K562 (cell line): ENCODE results near the gene IL12A. TPM values are rescaled to one million over a fixed set of nuclear protein-coding genes. Genes with fewer than 3 reads are reported as not detected.

Source experiments
- ATAC-seq: fragments of 200-7000 bp; cut with Tn5 transposase; 3 replicates; pipeline ENCODE4 v1.9.1; 2020; ENCODE audit warnings: moderate library complexity
- BruUV-seq: library from RNA; stranded (reverse); fragments of 400-500 nt; replicated peaks from 2 replicates; lab custom pipeline; 2021; lab: Mats Ljungman, UMichigan
- CTCF ChIA-PET: fragments of 300-600 bp; formaldehyde crosslinking; extraction: SDS; loops from one replicate; lab custom pipeline; 2021; ENCODE audit warnings: low intra/inter-chr PET ratio; lab: Yijun Ruan, JAX
- POLR2A ChIA-PET: fragments of 300-600, 350-650 bp; sonication (Branson Sonifier 250); formaldehyde crosslinking; extraction: SDS; loops from one replicate; lab custom pipeline; 2021; ENCODE audit warnings: antibody characterized with exemption, inconsistent platforms; lab: Yijun Ruan, JAX
- DNase-seq, 4 experiments: peaks; one replicate each; pipeline versions ENCODE4 v3.0.0 to v3.0.0-alpha.2; 2011 to 2018; ENCODE audit warnings: low spot score in 3 of 4, mixed read lengths in 3 of 4; ENCODE audit errors: extremely low read depth in 1 of 4
- FAIRE-seq: peaks from 2 replicates; lab custom pipeline; 2011; peaks lifted over from hg19 to GRCh38; lab: Jason Lieb, UNC
- H2AFZ ChIP-seq: 2 replicates; pipeline ENCODE4 v1.6.0; 2011; ENCODE audit warnings: low read depth, low read length, control low read depth, inconsistent platforms
- H3K27ac ChIP-seq: fragments of 200-600 bp; 3 replicates; pipeline ENCODE4 v1.8.0; 2011; ENCODE audit warnings: low read depth, mild to moderate bottlenecking, control low read depth, inconsistent platforms, low read length, moderate library complexity, mixed read lengths; ENCODE audit errors: extremely low read depth
- H3K27me3 ChIP-seq, 2 experiments: fragments of 300-600 bp in 1 of 2; 2 replicates in 1 of 2; 3 replicates in 1 of 2; pipeline versions ENCODE4 v1.6.0 to v1.8.0; 2011; ENCODE audit warnings: inconsistent platforms in 2 of 2, low read length in 2 of 2, mild to moderate bottlenecking in 1 of 2, mixed read lengths in 1 of 2, moderate library complexity in 1 of 2; ENCODE audit not compliant: control insufficient read depth in 2 of 2, insufficient read depth in 2 of 2
- H3K36me3 ChIP-seq: fragments of 300-600 bp; 3 replicates; pipeline ENCODE4 v1.8.0; 2011; ENCODE audit warnings: mild to moderate bottlenecking, low read length, inconsistent platforms; ENCODE audit not compliant: control insufficient read depth, insufficient read depth
- H3K4me1 ChIP-seq, 2 experiments: fragments of 200-600 bp in 1 of 2; replicated peaks in 1 of 2; 2 replicates in 1 of 2; 3 replicates in 1 of 2; pipeline versions ENCODE4 v1.5.1 to v1.8.0; 2011; ENCODE audit warnings: inconsistent platforms in 2 of 2, low read length in 2 of 2, mild to moderate bottlenecking in 1 of 2, mixed read lengths in 1 of 2, moderate library complexity in 1 of 2; ENCODE audit not compliant: control insufficient read depth in 2 of 2, insufficient read depth in 2 of 2
- H3K4me2 ChIP-seq: 2 replicates; pipeline ENCODE4 v1.6.1; 2011; ENCODE audit warnings: low read length, control low read depth, inconsistent platforms, mixed read lengths; ENCODE audit not compliant: insufficient read depth
- H3K4me3 ChIP-seq: fragments of 200-600 bp; sonication (generic), shearing (Covaris generic); 2 replicates; pipeline ENCODE4 v1.5.1; 2016; ENCODE audit warnings: control low read depth, inconsistent platforms
- H3K79me2 ChIP-seq: fragments of 200-600 bp; 3 replicates; pipeline ENCODE4 v1.8.0; 2011; ENCODE audit warnings: low read length, inconsistent platforms; ENCODE audit not compliant: control insufficient read depth, insufficient read depth
- H3K9ac ChIP-seq, 2 experiments: 2 replicates each; pipeline versions ENCODE4 v1.6.0 to v1.6.1; 2011; ENCODE audit warnings: low read depth in 2 of 2, low read length in 2 of 2, control low read depth in 1 of 2, inconsistent platforms in 1 of 2, mild to moderate bottlenecking in 1 of 2, mixed read lengths in 1 of 2; ENCODE audit not compliant: insufficient read depth in 1 of 2
- H3K9me1 ChIP-seq: one replicate; pipeline ENCODE4 v1.6.0; 2011; ENCODE audit warnings: inconsistent platforms, mild to moderate bottlenecking, low read length, moderate library complexity; ENCODE audit not compliant: control insufficient read depth, insufficient read depth
- H3K9me3 ChIP-seq: replicated peaks from 2 replicates; pipeline ENCODE4 v1.5.1; 2011; ENCODE audit warnings: low read depth, low read length, inconsistent platforms; ENCODE audit not compliant: control insufficient read depth, insufficient read depth
- H4K20me1 ChIP-seq: replicated peaks from 2 replicates; pipeline ENCODE4 v1.6.1; 2011; ENCODE audit warnings: low read length, inconsistent platforms, mixed read lengths; ENCODE audit not compliant: control insufficient read depth, insufficient read depth
- CEBPG ChIP-seq, 3 experiments: fragments of 200-800 bp in 1 of 3; sonication (Bioruptor generic) in 1 of 3; sonication (generic) in 1 of 3; formaldehyde crosslinking in 1 of 3; IDR thresholded peaks in 2 of 3; conservative IDR thresholded peaks in 1 of 3; 2 replicates each; pipeline versions ENCODE4 v1.6.1 to v1.8.0; 2016 to 2022; ENCODE audit warnings: missing compliant biosample characterization in 2 of 3, missing genetic modification characterization in 2 of 3, mild to moderate bottlenecking in 1 of 3, missing genetic modification reagents in 1 of 3
- ELF4 ChIP-seq: fragments of 450-650 bp; formaldehyde crosslinking; IDR thresholded peaks from 2 replicates; pipeline ENCODE4 v1.4.0; 2022; ENCODE audit warnings: missing genetic modification characterization
- GATAD2B ChIP-seq: fragments of 450-650 bp; IDR thresholded peaks from 2 replicates; pipeline ENCODE4 v1.6.1; 2017; ENCODE audit warnings: mild to moderate bottlenecking, borderline replicate concordance
- NBN ChIP-seq: fragments of 450-650 bp; IDR thresholded peaks from 2 replicates; pipeline ENCODE4 v1.6.1; 2016; ENCODE audit warnings: low read depth, mild to moderate bottlenecking
- NR2C1 ChIP-seq, 2 experiments: fragments of 450-650 bp; IDR thresholded peaks; 2 replicates each; pipeline ENCODE4 v1.6.1; 2017; ENCODE audit warnings: mild to moderate bottlenecking in 2 of 2, antibody characterized with exemption in 1 of 2, inconsistent platforms in 1 of 2, missing compliant biosample characterization in 1 of 2, missing genetic modification characterization in 1 of 2
- RBM14 ChIP-seq: fragments of 200-400 bp; formaldehyde crosslinking; IDR thresholded peaks from 2 replicates; pipeline ENCODE4 v1.6.1; 2018; ENCODE audit warnings: low read depth, mild to moderate bottlenecking, low read length, moderate library complexity, borderline replicate concordance; ENCODE audit not compliant: insufficient read depth
- SMAD2 ChIP-seq: fragments of 150-350 bp; IDR thresholded peaks from 2 replicates; pipeline ENCODE4 v1.6.1; 2014; ENCODE audit warnings: low read depth, mild to moderate bottlenecking, low read length
- SP1 ChIP-seq: sonication (generic); formaldehyde crosslinking; IDR thresholded peaks from 2 replicates; pipeline ENCODE4 v1.8.1; 2022; ENCODE audit warnings: mild to moderate bottlenecking, missing genetic modification reagents
- TBL1XR1 ChIP-seq, 2 experiments: IDR thresholded peaks; 2 replicates each; pipeline ENCODE4 v1.6.1; 2012; ENCODE audit warnings: improper control_type of control experiment in 2 of 2, low read length in 2 of 2, mild to moderate bottlenecking in 1 of 2
- WGBS: fragments of 100-300 bp; shearing (Covaris generic); methylation state at CpG from one replicate; pipeline ENCODE4 v1.1.6; 2016; ENCODE audit warnings: low coverage, mixed read lengths; ENCODE audit not compliant: insufficient coverage; ENCODE audit errors: missing lambda C conversion rate; 5-methylcytosine and 5-hydroxymethylcytosine counted together
- in situ Hi-C: fragments of 300-500 bp; cut with MboI; formaldehyde crosslinking; loops from 4 replicates; pipeline ENCODE4 v1.15.0; 2018; ENCODE audit warnings: inconsistent platforms, mixed read lengths
- intact Hi-C: fragments of 100-400 bp; cut with micrococcal nuclease; formaldehyde crosslinking; loops from 2 replicates; pipeline ENCODE4 v1.14.2; 2022
- polyA plus RNA-seq, 8 experiments: library from polyadenylated mRNA; depleted of rRNA in 4 of 8; stranded (reverse) in 5 of 8; unstranded in 3 of 8; fragments of >200 nt; fragmentation: Nextera tagmentation in 2 of 8; fragmentation: Illumina TruSeq in 1 of 8; extraction: Ambion mirVana in 2 of 8; extraction: Trizol in 1 of 8; gene quantifications; 2 replicates each; pipeline versions ENCODE4 v1.2.1 to v1.2.3, GENCODE V29; 2011 to 2014; ENCODE audit warnings: inconsistent platforms in 1 of 8, missing spikeins in 1 of 8
- total RNA-seq, 7 experiments: library from RNA; depleted of rRNA in 6 of 7; stranded (reverse); fragments of >200 nt in 6 of 7; fragmentation: Illumina TruSeq in 2 of 7; extraction: Trizol in 2 of 7; gene quantifications; 2 replicates each; pipeline versions ENCODE4 v1.2.1 to v1.2.3, GENCODE V29; 2011 to 2021; ENCODE audit warnings: low replicate concordance in 1 of 7
- TF ChIP-seq, protein P1 (sequence below): IDR thresholded peaks from 3 replicates; pipeline ENCODE4 v1.6.1; 2011; ENCODE audit warnings: borderline replicate concordance, mild to moderate bottlenecking, moderate library complexity; ENCODE audit not compliant: insufficient read length; ENCODE audit errors: extremely low read depth

IL12A gene
- total and polyA plus RNA-seq, 9 of the 15 experiments (the other 6 are each of a cell fraction or from before 2014, with no cell fraction given): not detected

DNA sequence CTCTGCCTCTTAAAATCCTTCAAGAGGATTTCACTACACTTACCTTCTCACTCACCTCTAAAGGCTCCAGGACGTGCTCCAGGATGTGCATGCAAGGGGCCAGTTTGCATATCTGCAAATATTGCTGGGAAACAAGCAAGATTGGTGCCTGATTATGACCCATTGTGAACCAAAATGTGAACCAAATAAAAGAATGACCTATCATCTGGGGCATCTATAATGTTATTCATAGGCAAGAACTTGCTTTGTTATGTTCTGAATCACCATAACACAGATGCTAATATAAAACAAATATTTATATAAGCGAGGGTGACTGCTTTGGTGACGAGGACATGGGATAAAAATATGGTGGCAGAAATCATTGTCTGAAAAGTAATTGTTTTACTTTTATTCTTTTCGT lies 5.5 kb downstream of the IL12A start:
- no peaks in the 10 kb centered on the region for H3K36me3 ChIP-seq
- no peaks in the 10 kb centered on the region for H3K79me2 ChIP-seq
- no peak overlapping the region for H3K4me3 ChIP-seq
- no peaks in the 10 kb centered on the region for H3K9me3 ChIP-seq
- no peak for ATAC-seq
- no peaks in the 10 kb centered on the region for H4K20me1 ChIP-seq
- no peak overlapping the region for H3K9ac ChIP-seq
- TF ChIP-seq NR2C1 (IDR thresholded peaks at IDR 0.05): no peak
- TF ChIP-seq NR2C1 (tag; IDR thresholded peaks at IDR 0.05): no peak
- TF ChIP-seq SP1 (CRISPR knock-in tag): no peak
- no peak for TF ChIP-seq ELF4 (CRISPR knock-in tag)
- TF ChIP-seq, protein P1, sequence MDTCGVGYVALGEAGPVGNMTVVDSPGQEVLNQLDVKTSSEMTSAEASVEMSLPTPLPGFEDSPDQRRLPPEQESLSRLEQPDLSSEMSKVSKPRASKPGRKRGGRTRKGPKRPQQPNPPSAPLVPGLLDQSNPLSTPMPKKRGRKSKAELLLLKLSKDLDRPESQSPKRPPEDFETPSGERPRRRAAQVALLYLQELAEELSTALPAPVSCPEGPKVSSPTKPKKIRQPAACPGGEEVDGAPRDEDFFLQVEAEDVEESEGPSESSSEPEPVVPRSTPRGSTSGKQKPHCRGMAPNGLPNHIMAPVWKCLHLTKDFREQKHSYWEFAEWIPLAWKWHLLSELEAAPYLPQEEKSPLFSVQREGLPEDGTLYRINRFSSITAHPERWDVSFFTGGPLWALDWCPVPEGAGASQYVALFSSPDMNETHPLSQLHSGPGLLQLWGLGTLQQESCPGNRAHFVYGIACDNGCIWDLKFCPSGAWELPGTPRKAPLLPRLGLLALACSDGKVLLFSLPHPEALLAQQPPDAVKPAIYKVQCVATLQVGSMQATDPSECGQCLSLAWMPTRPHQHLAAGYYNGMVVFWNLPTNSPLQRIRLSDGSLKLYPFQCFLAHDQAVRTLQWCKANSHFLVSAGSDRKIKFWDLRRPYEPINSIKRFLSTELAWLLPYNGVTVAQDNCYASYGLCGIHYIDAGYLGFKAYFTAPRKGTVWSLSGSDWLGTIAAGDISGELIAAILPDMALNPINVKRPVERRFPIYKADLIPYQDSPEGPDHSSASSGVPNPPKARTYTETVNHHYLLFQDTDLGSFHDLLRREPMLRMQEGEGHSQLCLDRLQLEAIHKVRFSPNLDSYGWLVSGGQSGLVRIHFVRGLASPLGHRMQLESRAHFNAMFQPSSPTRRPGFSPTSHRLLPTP: no peak
- TF ChIP-seq NBN: no peak
- TF ChIP-seq TBL1XR1 (IDR thresholded peaks at IDR 0.05; ENCODE audit: low read length in 2 of 2): no peak
- TF ChIP-seq SMAD2: no peak
- no peak for TF ChIP-seq RBM14
- no peak for TF ChIP-seq GATAD2B
- no peak for TF ChIP-seq CEBPG (CRISPR knock-in tag; IDR thresholded peaks at IDR 0.05)
- TF ChIP-seq CEBPG (tag; conservative IDR thresholded peaks at IDR 0.05 in 1 of 2, IDR thresholded peaks at IDR 0.05 in 1 of 2): no peak
- BruUV-seq: no TSS peak
- 0% methylated on average over 4 of the region's 4 CpGs for WGBS
- no peak for DNase-seq
- peaks cover 8 to 24% of the 10 kb centered on the region in 2 experiments; a peak in 4 of 5 replicates for H3K27me3 ChIP-seq
- in situ Hi-C loops: no loop called here
- H3K4me2 ChIP-seq: no peak overlapping the region
- ChIA-PET POLR2A (no interaction called here), CTCF (no interaction called here)
- no peaks in the 10 kb centered on the region for H3K9me1 ChIP-seq
- no peak overlapping the region for H3K27ac ChIP-seq
- H2AFZ ChIP-seq: no peak overlapping the region
- H3K4me1 ChIP-seq: no peaks in the 10 kb centered on the region; a peak in 1 of 5 replicates
- no peak for FAIRE-seq
- intact Hi-C loops: no loop called here
